ENCODE measurements around the gene GNPDA1.

Gene GNPDA1

DNA sequence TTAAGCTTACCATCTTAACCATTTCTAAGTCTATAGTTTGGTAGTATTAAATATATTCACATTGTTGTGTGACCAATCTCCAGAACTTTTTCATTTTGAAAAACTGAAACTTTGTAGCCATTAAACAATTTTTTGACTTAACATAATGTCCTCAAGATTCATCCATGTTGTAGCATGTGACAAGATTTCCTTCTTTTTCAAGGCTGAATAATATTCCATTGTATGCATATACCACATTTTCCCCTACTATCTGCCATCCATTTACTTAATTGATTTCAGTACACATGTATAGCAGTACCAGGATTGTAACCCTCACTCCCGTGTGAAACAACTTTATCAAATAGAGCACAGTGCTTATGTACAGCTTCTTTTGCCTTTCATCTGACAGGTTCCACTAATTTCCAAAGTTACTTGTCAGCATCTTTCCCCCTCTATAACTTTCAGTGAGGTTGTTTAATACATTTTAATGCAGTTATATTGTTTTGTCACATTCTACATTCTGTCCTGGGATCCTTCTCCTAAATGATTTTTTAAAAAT, 7.4 kb upstream of the GNPDA1 start:
- DNase-seq = no peak

DNA sequence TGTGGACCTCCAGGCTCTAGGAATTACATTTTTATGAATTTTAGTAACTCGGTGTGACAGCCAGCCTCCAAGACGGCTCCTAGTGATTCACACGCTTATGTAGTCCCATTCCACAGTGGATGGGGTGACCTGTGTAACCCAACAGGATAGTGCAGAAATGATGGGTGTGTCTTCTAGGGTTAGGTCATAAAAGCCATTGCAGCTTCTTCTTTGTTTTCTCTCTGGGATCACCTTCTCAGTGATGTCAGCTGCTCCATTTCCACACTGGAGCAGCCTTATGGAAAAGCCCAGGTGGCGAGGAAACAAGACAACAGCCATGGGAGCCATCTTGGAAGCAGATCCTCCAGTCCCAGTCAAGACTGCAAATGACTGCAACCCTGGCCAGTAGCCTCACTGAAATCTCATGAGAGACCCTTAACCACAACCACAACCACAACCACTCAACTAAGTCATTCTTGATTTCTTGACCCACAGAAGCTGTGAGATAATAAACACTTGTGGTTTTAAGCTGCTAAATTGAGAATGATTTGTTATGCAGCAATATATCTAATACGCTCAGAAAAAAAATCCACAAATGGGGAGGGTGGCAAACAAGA, 5.1 kb upstream of the GNPDA1 start:
- peak; percentile 55 for DNase-seq

GRCh38 chr5:142016556-142016955, 3.7 kb upstream of the GNPDA1 start:
- peak; percentile 74 for DNase-seq

- DNase-seq = peak; percentile 77
Observed at GRCh38 chr5:142015781-142016533, 3.1 kb upstream of the GNPDA1 start.

- peak; percentile 86 for DNase-seq
Observed at GRCh38 chr5:142014911-142015584, 2.2 kb upstream of the GNPDA1 start.

DNA sequence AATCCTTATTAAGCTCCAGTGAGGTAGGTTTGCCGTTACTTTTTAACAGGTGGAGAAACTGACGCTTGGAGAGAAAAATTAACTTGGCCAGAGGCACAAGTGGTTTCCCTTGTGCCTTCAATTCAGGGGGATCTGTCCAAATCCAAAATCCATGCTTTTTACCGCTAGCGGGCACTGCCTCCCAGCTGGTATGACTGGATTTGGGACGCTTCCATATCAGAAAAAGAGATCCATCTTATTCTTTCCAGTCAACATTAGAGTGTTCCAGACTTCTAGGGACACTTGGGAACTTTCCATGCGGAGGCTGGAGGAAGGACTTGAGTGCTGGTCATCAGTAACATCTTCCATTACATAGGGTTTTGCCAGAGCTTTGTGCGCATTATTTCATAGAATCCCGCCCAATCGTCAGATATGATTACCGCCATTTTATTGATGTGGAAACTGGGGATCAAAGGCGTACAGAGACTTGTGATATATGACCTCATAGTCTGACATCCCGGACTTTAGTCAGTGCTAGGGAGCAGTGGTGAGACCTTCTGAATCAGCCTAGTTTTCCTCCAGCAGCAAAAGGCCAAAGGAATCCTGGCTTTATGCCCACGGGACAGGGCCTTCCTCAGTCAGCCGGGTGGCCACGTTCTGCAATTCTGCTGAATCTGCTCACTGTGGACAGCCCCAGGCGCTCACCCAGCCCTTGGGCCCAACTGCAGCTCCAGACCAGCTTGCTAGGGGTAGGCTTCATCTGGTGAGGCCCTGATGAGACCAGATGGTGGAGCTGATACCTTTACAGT, 1.1 kb upstream of the GNPDA1 start:
- no peak for DNase-seq

DNA sequence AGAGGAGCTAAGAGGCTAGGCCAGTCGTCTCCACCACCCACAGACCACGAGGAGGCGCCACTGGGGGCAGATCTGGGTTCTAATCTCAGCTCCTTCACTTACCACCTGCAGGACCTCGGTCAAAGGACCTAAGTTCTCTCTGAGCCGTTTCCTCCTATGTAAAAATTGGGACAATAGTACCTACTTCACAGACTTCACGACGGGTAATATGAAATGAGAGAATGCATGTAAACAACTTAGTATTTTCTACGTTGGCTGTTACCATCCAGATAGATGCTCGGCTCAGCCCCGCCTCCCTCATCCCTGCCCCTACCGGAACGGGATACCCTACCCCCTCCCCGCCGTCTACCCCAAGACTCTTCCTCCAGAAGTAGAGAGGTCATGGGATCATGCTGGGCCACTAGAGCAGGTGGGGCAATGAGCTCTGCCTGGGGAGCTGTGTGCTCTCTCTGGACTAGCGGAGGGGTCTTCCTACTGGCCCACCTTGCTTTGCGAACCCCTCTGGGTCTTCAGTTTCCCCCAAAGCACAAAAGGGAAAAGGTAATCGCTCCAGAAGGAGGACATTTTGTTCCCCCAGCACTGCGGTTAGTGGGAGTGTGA, 541 bp downstream of the GNPDA1 start:
- peak; percentile 42 for DNase-seq

DNA sequence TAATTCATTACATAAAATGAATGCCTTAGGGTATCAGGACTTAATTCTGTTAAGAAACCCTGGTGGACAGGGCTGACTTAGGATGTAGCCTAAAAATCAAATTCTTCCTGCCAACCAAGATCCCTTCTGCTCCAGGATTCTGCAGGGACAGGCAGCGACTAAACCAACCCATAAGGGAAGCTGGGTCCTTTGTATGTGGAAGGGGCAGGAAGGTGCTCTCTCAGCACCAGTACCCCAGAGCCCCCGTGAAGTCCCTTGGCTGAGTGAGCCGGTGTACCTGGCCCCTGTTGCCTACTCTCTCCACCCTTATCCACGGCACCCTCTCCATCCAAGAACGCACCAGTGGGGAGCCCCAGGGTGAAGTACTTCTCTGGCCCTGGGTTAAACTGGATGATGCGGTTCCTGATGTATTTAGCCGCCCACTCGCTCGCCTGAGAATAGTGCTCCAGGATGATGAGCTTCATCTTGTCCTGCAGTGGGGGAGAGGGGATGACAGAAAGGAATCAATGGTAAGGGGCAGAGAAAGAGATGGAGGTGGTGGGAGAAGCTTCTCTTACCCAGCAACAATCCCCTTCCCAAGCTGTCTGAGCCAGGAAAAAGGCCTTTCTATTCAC, 1.1 kb downstream of the GNPDA1 start:
- DNase-seq = no peak

GRCh38 chr5:142009886-142010285, 2.9 kb downstream of the GNPDA1 start:
- DNase-seq = no peak

DNA sequence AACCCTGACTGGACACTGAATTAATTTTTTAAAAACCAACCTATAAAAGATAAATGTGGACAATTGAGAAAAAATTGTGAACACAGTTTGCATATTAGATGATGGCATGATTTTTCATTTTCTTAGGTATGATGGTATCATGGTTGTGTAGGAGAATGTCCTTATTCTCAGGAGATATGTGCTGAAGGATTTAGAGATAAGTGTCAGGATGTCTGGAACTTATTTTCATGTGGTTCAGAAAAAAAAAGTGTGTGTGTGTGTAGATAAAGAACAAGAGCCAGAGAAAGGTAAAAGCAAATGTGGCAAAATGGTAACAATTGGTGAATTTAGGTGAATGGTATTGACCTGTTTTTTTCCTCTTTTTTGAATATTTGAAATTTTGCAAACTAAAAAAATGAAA, 4.0 kb downstream of the GNPDA1 start:
- DNase-seq = no peak

- no peak for DNase-seq
Observed at GRCh38 chr5:142007237-142007544, 5.6 kb downstream of the GNPDA1 start.

DNA sequence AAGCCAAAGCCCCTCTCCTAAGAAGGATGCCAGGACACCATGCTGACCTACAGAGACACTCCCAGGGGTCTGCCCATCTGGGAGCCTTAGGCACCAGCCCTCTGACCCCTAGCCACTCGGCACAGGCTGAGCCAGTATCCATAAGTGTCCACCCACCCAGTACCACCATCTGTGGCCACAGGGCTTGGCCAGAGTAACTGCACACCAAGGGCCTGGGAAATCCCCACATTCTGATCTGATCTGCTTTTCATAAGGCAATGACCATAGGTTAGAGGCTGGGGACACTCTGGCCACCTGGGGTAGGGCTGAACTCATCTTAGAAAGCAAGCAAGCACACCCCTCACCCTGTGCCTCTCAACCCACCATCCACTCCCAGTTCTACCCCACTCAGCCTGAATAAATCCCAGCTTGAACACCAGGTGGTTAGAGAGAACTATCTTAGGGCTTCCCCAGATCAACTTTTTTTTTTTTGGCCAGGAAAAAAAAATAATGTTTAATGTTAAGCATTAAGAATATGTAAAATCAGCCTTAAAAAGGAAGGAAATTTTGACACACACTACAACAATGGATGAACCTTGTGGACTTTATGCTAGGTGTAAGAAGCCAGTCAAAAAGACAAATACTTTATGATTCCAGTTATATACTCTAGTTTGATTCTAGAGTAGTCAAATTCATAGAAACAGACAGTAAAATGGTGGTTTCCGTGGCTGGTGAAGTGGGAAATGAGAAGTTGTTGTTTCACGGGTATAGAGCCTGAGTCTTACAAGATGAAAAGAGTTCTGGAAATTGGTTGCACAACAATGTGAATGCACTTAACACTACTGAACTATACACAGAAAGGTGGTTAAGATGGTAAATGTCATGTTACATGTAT, 6.2 kb downstream of the GNPDA1 start:
- DNase-seq = peak; percentile 60

DNA sequence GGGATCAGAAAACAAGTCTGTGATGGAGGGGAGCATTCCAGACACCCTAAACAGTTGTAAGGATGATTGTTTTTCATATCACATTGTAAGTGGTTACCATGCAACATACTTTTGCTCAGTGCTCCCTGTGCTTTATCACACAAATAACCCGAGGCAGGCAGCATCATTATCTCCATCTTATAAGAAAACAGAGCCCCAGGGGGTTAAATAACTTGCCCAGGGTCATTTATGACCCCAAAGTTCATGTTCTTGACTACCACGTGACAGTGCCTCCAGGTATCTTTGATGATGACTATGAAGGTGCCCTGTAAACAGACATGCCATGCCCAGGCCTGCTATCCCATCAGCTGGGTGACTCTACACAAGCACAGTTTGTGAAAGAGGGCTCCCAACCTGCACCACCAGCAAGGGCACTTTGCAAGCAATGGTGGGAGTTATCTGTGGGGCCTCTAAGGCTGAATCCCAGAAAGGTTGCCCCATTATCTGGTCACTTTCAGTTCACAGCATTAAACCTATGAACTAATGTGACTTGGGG, 9.5 kb downstream of the GNPDA1 start:
- DNase-seq = no peak

- no peak for DNase-seq
Observed at GRCh38 chr5:142000704-142001484, 11.9 kb downstream of the GNPDA1 start.

DNA sequence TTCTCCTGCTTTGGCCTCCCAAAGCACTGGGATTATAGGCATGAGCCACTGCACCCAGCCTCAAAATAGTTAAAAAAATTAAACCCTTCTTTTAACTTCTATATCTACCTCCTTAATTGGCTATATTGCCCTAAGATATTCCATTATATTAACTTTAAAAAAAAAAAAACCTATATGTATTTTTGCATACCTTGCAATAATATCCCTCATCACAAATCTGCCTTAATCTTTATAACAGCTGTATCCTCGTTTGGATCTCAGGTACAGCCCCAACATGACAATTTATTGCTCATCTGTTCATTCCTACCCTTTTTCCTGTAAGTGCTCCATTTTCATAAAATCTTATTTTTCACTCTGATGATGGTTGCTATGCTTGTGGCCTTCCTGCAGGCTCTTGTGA, 12.7 kb downstream of the GNPDA1 start:
- no peak for DNase-seq

- no peak for DNase-seq
Observed at GRCh38 chr5:141997358-141997960, 15.4 kb downstream of the GNPDA1 start.

- no peak for DNase-seq
Observed at GRCh38 chr5:141995656-141996055, 17.2 kb downstream of the GNPDA1 start.

GRCh38 chr5:141994511-141995136, 18.2 kb downstream of the GNPDA1 start:
- DNase-seq = no peak

DNA sequence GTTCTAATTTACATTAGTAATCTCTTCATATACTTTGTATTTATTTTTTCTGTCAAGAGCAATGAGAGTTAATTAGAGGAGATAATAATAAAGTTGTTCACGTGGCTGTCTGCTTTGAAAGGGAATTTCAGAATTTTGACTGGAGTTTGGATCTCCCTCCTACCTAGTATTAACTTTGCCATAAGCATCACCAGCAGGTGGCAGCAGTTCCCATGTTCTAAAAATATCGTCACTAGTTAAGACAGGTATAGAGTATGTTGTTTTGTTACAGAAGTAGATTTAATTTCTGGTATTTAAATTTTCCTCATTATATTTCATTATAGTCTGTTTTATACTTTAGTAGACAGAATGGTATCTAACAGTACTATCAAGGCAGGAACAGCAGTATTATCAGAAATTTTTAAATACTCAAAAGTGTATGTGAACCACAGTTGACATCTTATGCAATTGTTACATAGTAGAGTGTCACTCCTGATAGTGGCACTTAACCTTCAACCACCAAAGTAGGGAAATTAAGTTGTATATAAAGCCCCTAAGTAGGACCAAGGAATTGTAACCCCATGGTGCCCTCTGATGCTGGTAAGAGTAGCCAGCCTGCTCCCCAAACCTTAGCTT, 20.4 kb downstream of the GNPDA1 start:
- DNase-seq = peak; percentile 75
